ENCODE results near the gene ADAD2.

GRCh38 chr16:84143081-84143480 is 47.9 kb upstream of the ADAD2 start:
- no peak for TF ChIP-seq CTCF (IDR thresholded peaks at IDR 0.05)
- TF ChIP-seq POLR2A (IDR thresholded peaks at IDR 0.05), result no peak

Measured in heart left ventricle (tissue), 13 donors.